GM19023 (cell line): ENCODE measurements around the gene CD96.
A peak's percentile ranks its signal among the peaks of the same experiment; 100 is the strongest.
"Not testable (repeated sequence)": the region's sequence is repeated elsewhere in the genome, so short reads cannot be mapped to it uniquely, and the experiment has no call there.

Experiments
- ATAC-seq: cut with Tn5 transposase; IDR thresholded peaks from one replicate; pipeline ENCODE4 v1.9.1; 2021; ENCODE audit warnings: mild to moderate bottlenecking, moderate library complexity; ENCODE audit not compliant: unreplicated experiment

Gene CD96

DNA sequence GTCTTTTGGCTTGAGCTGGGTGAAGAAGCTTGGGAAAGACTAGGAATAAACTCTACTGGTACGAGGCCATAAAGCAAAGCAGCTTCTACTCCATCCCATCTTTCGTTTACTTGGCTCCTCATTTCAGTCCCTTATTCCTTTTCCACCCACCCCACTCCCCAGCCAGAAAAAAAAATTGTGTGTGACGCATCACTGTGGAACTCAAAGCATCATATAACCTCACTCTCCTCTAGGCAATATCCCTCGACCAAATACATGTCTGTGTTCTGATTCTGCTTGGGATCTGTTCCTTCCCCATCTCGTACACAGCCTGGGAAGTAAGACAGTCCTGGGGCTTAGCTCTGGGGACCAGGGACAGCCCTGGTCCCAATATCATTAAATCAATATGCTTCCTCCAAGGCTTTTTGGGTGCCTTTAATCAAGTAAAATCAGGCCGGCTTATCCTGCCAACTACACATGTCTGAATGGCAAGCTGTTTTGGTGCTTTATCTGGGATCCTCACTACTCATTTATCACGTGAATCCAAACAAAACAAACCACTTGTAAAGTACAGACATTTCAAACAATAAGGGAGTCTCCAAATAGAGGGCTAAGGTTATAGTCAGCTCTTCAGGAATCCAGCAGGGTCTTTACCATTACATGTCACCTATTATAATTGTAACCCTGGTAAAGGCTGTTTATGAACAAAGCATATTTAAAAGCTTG is 128.1 kb downstream of the CD96 start:
- no peak for ATAC-seq

DNA sequence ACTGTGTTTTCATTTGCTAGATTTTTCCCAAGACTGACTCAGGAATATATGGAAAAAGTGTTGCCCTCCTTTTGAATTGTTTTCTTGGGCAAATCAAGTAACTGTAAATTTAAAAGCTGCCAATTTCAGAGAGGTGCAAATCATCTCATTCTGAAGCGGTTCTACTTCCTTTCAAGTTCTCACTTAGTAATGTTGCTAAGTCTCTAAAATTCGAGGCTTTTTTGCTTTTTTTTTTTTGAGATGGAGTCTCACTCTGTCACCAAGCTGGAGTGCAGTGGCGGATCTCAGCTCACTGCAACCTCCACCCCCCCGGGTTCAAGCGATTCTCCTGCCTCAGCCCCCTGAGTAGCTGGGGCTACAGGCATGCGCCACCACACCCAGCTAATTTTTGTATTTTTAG is 130.5 kb downstream of the CD96 start:
- not testable (repeated sequence) for ATAC-seq

DNA sequence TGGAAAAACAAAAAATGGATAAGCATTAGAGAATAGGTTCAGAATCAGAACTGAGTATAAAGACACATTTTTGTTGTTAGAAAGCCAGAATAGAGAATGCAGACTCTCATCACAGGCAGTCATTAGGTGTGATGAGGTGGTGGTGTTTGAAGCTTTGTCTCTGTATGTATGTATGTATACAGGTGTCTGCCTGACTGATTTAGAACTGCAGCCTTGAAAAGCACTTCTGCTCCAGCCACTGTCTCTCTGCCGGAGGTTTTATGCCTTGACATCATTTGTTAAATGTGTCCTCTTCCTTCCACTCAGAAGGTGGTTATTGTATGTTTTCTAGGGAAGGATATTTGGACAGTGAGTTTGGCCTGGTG is 133.8 kb downstream of the CD96 start:
- ATAC-seq: no peak

DNA sequence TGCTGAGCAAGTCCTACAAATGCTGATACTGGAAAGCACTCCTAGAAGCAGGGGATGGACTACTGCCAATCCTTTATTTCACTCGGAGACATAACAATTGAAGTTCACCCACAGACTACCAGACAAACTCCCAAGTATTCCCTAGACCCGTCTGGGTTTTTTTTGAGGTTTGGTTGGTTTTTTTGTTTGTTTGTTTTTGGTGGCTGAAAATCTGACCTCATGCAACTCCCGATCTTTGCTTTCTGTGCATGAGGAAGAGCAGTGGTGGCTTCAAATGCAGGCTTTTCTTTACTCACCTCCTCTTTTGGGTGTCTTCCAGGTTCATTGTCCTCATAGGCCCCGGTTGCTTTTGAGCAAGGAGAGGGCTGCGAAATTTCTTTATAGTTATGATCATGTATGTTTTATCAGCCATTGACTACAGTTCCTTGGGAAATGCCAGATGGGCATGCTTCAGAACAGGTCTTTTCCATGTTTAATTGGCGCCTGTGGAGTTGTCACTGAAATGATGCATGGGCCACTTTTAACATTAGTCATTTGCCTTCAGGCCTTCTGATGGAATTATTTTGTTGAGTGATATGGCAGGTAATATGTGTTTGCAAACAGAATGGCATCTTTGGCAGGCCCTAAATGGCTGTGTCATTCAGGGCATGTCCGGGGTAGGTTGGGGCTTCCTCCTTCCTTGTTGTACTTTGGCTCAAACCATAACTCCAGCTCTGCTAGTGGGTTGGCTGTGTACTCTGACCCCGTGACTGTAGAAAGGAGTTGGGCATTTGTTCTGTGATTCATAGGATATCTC is 134.4 kb downstream of the CD96 start:
- ATAC-seq: no peak

DNA sequence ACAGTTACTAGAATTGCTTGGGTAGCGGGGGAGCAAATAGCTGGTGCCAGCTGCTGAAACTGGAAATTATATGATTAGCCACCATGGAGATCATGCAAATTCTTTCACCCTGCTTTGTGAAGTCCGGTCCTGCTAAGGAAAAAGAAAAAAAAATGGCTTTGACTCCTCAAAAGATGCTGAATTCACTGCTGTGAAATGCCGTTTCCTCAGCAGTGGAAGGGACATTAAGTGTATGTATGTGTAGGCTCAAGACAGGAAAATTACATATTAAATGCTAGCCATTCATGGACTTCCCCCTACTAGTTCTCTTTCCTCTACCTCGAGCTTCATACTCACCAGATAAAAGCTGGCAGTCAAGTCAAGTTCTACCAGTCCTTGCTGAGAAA is 135.0 kb downstream of the CD96 start:
- ATAC-seq: no peak

DNA sequence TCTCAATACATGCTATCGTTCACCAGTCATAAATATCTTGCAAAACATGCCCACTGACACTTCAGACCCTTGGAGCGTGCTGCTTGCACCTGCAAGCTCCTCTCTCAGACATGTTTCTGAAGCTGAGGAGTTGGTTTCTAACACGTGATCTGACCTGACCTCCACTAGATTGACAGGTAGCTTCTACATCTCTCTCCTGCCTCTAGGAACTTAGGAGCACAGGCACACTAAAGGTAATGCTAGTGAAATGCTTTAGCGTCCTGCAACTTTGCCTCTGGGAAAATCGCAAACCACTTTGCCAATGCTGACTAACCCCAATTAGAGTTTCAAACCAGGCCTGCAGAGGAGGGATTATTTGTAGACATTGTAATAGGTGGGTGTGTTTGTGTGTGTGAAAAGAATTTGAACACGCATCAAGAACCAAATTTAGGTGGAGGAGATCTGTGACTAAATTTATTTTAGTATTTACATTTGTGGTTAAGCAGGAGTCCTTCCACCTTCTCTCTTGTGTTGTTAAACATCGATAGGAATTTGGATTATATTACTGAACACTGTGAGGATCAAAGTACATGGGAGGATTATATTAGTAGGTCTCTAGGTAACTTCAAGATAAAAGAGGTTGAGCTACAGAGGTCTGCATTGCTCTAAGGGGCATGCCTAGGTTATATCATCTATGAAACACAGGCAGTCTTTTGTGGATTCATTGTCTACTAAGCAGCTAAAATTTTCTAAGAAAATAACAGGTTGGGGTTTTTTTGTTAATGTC is 139.8 kb downstream of the CD96 start:
- no peak for ATAC-seq

DNA sequence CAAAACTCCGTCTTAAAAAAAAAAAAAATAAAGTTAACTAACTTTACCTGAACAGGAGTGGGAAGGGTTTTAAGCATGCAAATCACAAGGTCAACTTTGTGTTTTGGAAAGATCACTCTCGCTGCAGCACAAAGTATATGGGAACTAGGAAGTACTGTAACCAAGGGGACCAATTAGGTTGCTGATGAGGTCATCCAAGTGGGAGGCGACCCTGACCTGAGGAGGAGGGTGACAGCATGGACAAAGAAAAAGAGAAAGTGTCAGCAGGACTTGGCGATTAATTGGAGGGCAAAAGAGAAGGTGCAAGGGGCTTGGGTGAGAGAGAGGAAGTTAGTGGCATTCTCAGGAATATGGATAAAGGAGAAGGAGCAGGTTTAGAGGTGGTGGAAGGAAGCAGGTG is 142.6 kb downstream of the CD96 start:
- ATAC-seq: no peak

DNA sequence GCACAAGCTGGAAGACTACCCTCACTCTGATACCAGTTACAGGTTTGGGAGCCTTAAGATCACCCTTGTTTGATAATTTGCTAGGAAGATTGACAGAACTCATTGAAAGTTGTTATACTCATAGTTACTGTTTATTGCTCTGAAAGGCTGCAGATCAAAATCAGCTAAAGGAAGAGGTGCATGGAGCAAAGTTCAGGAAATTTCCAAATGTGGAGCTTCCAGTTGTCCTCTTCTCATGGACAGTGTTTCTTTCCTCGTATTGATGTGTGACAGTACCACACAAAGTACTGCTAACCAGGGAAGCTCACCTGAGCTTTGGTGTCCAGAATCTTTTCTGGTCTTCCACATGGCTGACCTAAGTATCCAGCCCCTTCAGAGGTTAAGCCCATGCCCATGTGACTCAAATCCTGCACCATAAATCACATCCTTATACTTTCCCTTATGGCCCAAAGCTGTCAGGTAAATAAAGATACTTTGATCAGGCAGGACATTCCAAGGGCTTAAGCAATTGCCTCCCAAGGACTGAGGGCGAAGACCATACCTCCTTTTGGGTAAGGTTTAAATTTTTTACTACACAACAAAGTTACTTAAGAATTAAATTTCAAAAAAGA is 146.3 kb downstream of the CD96 start:
- ATAC-seq: no peak

DNA sequence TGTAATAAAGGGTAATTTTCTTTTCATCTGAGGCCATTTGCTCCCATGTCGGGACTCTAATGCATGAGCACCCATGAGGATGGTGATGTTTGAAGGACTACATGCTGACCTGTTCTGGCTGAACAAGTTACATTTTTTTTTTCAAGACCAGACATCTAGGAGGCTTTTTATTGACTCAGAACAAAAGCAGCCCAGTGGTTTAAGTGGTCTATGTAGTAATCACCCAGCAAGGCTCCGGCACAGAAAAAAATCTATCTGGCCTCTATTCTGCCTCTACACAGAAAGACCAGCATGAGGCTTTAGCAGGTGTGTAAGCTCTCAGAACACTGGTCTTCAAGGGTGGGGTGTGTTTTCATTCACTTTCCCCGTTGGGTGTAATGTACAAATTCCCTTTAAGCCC is 148.2 kb downstream of the CD96 start:
- peak; percentile 81 for ATAC-seq

DNA sequence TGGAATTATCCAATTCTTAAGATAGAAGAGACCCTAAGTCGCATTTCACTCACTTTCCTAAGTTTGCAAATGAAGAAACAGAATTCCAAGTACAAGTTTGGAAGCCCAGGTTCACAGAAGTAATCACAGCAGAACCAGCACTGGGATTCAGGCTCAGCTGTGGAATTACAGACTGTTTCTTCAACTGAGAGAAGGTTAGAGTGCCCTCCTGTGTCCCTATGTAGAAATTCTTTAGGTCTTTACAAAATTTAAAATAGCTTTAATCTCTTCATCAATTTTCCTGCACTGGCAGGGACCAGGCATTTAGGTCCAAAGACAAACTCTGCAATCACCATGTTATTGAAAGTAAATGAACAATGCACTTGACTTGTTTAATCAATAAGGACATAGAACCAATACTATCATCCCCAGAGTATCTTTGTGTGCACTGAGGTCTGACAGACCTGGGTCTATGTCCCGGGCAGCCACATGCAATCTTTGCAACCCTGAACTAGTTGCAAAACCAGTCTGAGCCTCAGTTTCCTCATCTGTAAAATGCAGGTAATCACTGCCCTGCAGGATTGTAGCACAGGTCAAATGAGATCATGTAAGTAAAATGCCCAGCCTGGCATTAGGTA is 149.4 kb downstream of the CD96 start:
- ATAC-seq: no peak

DNA sequence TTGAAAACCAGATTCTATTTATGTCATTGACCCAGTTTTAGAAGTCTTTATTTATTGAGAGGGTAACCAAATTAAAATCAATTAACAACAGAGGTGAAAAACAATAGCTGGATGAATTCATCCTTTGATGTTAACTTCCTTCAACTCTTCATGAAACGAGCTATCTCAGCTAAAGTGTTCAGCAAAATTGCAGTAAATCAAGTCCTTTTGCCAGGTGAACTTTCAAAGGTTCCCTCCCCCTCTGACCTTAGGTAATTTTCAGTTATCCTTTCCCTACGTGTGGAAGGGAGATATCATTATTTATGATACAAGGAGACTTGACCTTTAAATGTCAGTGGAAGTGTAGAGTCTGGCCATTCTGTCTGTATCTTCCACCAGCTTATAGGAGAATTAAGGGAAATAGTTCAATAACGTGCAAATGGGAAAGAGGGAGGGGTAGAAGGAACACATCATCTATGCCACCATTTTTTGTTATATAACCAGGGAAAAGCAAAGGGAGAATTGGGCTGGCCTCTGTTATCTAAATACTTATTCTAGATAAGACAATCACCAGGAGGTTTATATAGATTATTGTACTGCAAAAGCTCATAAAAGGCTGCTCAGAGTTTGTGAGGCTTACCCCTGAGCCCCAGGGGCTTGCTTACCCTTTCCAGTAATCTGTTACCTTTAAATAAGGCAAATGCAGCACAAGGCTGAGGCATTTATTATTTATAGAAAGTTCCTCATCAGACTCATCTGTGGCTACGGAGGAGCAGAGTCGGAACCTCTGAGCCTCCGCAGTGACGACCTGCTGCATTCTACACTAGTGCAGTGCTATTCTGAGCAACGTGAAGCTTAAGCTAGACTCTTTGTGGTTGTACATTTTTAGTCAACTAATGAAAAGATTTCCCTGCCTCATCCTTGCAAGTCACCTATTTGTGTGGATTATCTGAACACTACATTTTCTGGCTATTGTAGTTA is 150.9 kb downstream of the CD96 start:
- no peak for ATAC-seq

DNA sequence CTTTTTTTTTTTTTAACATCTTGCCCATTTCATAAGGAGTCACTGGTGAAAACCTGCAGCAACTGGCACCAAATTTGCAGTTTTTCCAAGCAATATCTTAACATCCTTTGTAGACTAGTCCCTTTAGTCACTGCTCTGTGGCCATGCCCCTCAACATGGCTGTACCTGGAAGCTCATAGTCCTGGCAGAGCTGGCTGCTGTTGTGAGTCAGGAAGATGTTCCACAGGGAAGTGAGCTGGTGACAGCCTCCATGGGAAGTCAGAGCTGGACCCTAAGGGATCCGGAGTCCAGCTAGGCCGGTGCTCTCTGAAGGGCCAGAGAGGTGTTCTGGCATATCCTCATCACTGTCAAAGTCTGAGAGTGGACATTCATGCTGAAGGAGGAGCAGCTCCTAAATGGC is 152.5 kb downstream of the CD96 start:
- no peak for ATAC-seq

DNA sequence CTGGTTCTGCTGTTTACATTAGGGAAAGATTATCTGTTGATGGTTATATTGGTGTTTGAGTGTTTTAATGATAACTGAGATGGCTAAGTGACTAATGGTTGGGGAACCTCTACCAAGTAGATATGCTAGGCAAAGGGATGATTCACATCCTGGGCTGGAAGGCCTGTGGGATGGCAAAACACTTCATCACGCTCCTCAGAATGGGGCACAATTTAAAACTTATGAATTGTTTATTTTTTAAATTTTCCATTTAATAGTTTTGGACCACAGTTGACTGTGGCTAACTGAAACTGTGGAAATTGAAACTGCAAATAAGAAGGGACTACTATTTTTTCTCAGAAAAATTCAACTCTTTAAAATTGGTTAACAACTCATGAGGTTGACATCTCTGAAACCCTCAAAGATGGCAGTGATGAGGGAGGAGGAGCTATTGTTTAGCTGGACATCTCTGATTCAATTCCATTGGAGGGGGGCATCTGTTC is 153.7 kb downstream of the CD96 start:
- no peak for ATAC-seq

DNA sequence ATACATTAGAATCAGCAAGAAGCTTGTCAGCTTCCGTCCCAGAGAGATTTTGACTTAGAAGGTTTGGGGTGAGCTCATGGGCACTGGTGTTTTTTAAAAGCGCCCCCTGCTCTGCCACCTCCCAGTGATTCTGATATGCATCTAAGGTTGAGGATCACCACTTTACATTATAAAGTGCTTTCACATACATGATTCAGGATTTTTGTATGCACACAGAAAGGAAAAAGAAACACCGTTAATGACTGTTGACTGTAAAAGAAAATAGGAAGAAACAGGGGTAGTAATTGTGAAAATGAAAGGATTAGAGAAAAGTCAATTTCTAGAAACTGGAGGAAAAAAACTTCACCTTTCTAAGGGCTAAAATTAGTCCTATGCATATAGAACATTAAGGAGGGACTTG is 158.1 kb downstream of the CD96 start:
- ATAC-seq: no peak

DNA sequence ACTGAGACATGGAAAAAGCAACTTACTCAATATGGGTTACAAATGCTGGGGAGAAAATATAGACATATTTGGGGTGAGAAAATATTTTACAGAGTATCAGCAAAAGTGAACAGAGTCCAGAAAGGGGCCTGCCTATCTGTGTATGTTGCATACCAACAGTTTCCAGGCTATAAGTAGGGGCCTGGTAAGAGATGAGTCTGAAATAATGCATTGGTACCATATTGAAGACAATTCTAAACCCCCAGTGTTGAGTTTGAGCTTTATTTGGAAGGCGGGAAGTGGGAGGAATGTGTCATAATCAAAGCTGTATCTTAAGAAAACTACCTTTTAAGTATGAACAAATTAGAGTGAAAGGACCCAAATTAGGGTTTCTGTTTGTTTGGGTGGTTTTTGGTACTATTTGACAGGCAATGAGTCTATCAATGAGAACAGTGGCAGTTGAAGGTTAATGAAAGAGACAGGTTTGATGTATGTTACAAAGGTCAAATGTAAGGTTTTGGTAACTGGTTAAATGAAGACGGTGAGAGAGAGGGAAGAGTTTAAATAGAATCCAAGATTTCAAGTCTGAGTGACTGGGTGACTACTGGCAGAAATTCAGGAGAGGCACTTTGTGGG is 159.4 kb downstream of the CD96 start:
- ATAC-seq: no peak
